H1 (cell line): ENCODE data around the gene PMPCB. TPM values are rescaled to one million over a fixed set of nuclear protein-coding genes. Genes with fewer than 3 reads are reported as not detected.

Source experiments
- CTCF ChIA-PET: fragments of 300-600 bp; sonication (Branson Sonifier 250); formaldehyde crosslinking; loops from one replicate; lab custom pipeline; 2021; ENCODE audit not compliant: partially characterized antibody; lab: Charles Lee
- POLR2A ChIA-PET: fragments of 300-600 bp; sonication (Branson Sonifier 250); formaldehyde crosslinking; loops from one replicate; lab custom pipeline; 2021; ENCODE audit warnings: inconsistent platforms; ENCODE audit not compliant: partially characterized antibody; lab: Charles Lee
- DNase-seq, 2 experiments: peaks; one replicate each; pipeline versions ENCODE4 v3.0.0 to v3.0.0-alpha.2; 2010 to 2022; ENCODE audit warnings: low spot score in 2 of 2, low read depth in 1 of 2, mixed read lengths in 1 of 2
- FAIRE-seq: peaks from 2 replicates; lab custom pipeline; 2011; peaks lifted over from hg19 to GRCh38; lab: Jason Lieb, UNC
- H2AFZ ChIP-seq: 2 replicates; pipeline ENCODE4 v1.8.1; 2012; ENCODE audit warnings: low read length, inconsistent platforms
- H2AK5ac ChIP-seq: 2 replicates; pipeline ENCODE4 v1.6.1; 2013; ENCODE audit warnings: low read depth, low read length
- H2BK120ac ChIP-seq: replicated peaks from 2 replicates; pipeline ENCODE3; 2013; ENCODE audit warnings: low read depth, low read length, inconsistent platforms
- H2BK12ac ChIP-seq: 2 replicates; pipeline ENCODE4 v1.6.1; 2013; ENCODE audit warnings: low read depth, low read length
- H2BK15ac ChIP-seq: 2 replicates; pipeline ENCODE4 v1.6.1; 2013; ENCODE audit warnings: low read length
- H2BK20ac ChIP-seq: 2 replicates; pipeline ENCODE4 v1.6.1; 2013; ENCODE audit warnings: low read length
- H2BK5ac ChIP-seq: 2 replicates; pipeline ENCODE4 v1.6.1; 2013; ENCODE audit warnings: low read depth, low read length
- H3K14ac ChIP-seq: 2 replicates; pipeline ENCODE4 v1.6.1; 2013; ENCODE audit warnings: inconsistent platforms; ENCODE audit not compliant: insufficient read length
- H3K18ac ChIP-seq: 2 replicates; pipeline ENCODE4 v1.6.1; 2013; ENCODE audit warnings: low read length; ENCODE audit errors: extremely low read depth
- H3K23ac ChIP-seq: 2 replicates; pipeline ENCODE4 v1.6.1; 2013; ENCODE audit warnings: inconsistent platforms; ENCODE audit not compliant: insufficient read length
- H3K23me2 ChIP-seq: 2 replicates; pipeline ENCODE4 v1.6.1; 2013; ENCODE audit warnings: low read depth, low read length
- H3K27ac ChIP-seq: 2 replicates; pipeline ENCODE4 v1.6.1; 2011; ENCODE audit warnings: low read depth, low read length, inconsistent platforms
- H3K27me3 ChIP-seq, 4 experiments: replicated peaks in 1 of 4; 1 replicate in 1 of 4; 2 replicates in 3 of 4; pipeline versions ENCODE4 v1.6.1 to v1.8.1; 2011 to 2013; ENCODE audit warnings: low read length in 3 of 4, mild to moderate bottlenecking in 3 of 4, inconsistent platforms in 2 of 4, mixed read lengths in 2 of 4, moderate library complexity in 1 of 4; ENCODE audit not compliant: control insufficient read depth in 3 of 4, insufficient read depth in 3 of 4; ENCODE audit errors: extremely low read depth in 1 of 4
- H3K36me3 ChIP-seq, 4 experiments: 2 replicates each; pipeline versions ENCODE4 v1.6.1 to v1.8.1; 2011 to 2013; ENCODE audit warnings: mild to moderate bottlenecking in 4 of 4, low read length in 3 of 4, moderate library complexity in 2 of 4, control low read depth in 1 of 4, inconsistent platforms in 1 of 4; ENCODE audit not compliant: insufficient read depth in 4 of 4, control insufficient read depth in 2 of 4
- H3K4ac ChIP-seq: replicated peaks from 2 replicates; pipeline ENCODE3; 2013; ENCODE audit warnings: low read length, low read depth, mixed read lengths, inconsistent platforms; ENCODE audit not compliant: insufficient read length
- H3K4me1 ChIP-seq, 4 experiments: replicated peaks in 1 of 4; 1 replicate in 1 of 4; 2 replicates in 3 of 4; pipeline versions ENCODE4 v1.6.1 to v1.8.1; 2011 to 2013; ENCODE audit warnings: low read length in 3 of 4, inconsistent platforms in 2 of 4, mixed read lengths in 1 of 4; ENCODE audit not compliant: insufficient read depth in 4 of 4, control insufficient read depth in 3 of 4
- H3K4me2 ChIP-seq, 2 experiments: 2 replicates each; pipeline versions ENCODE4 v1.6.1 to v1.8.1; 2011 to 2013; ENCODE audit warnings: low read depth in 2 of 2, low read length in 2 of 2, control low read depth in 1 of 2, inconsistent platforms in 1 of 2, mild to moderate bottlenecking in 1 of 2; ENCODE audit not compliant: insufficient read depth in 1 of 2
- H3K4me3 ChIP-seq, 4 experiments: fragments of 200-600, 300-600 bp in 1 of 4; sonication (generic), shearing (Covaris generic), sonication (Bioruptor Twin) in 1 of 4; 2 replicates each; pipeline versions ENCODE4 v1.5.1 to v1.8.1; 2011 to 2016; ENCODE audit warnings: low read length in 4 of 4, low read depth in 3 of 4, control low read depth in 2 of 4, inconsistent platforms in 2 of 4, mild to moderate bottlenecking in 2 of 4, mixed read lengths in 1 of 4, moderate library complexity in 1 of 4; ENCODE audit not compliant: insufficient read depth in 2 of 4; ENCODE audit errors: extremely low read depth in 1 of 4
- H3K56ac ChIP-seq: replicated peaks from 2 replicates; pipeline ENCODE3; 2013; ENCODE audit warnings: low read depth, mild to moderate bottlenecking, mixed read lengths, low read length, inconsistent platforms; ENCODE audit not compliant: insufficient read length
- H3K79me1 ChIP-seq: 2 replicates; pipeline ENCODE4 v1.6.1; 2013; ENCODE audit warnings: low read depth, low read length, control low read depth
- H3K79me2 ChIP-seq, 2 experiments: 2 replicates each; pipeline versions ENCODE4 v1.6.1 to v1.8.1; 2012 to 2013; ENCODE audit warnings: low read length in 2 of 2, mild to moderate bottlenecking in 2 of 2, inconsistent platforms in 1 of 2; ENCODE audit not compliant: insufficient read depth in 2 of 2, control insufficient read depth in 1 of 2
- H3K9ac ChIP-seq, 4 experiments: replicated peaks in 1 of 4; 1 replicate in 1 of 4; 2 replicates in 3 of 4; pipeline versions ENCODE4 v1.6.1 to v1.8.1; 2011 to 2013; ENCODE audit warnings: low read depth in 3 of 4, low read length in 3 of 4, control low read depth in 2 of 4, mild to moderate bottlenecking in 2 of 4, moderate library complexity in 2 of 4, inconsistent platforms in 1 of 4; ENCODE audit errors: extremely low read depth in 1 of 4
- H3K9me3 ChIP-seq, 2 experiments: 2 replicates each; pipeline versions ENCODE4 v1.6.1 to v1.8.1; 2012 to 2013; ENCODE audit warnings: mild to moderate bottlenecking in 2 of 2, moderate library complexity in 2 of 2, control low read depth in 1 of 2, inconsistent platforms in 1 of 2, low read depth in 1 of 2, low read length in 1 of 2, mixed read lengths in 1 of 2; ENCODE audit not compliant: insufficient read depth in 2 of 2
- H4K20me1 ChIP-seq, 2 experiments: replicated peaks in 1 of 2; 2 replicates each; pipeline versions ENCODE3 to v1.8.1; 2011 to 2013; ENCODE audit warnings: inconsistent platforms in 2 of 2, low read length in 2 of 2, mild to moderate bottlenecking in 1 of 2; ENCODE audit not compliant: insufficient read depth in 2 of 2, control insufficient read depth in 1 of 2
- H4K5ac ChIP-seq: 2 replicates; pipeline ENCODE4 v1.6.1; 2013; ENCODE audit warnings: low read length, low read depth, mixed read lengths, inconsistent platforms; ENCODE audit not compliant: insufficient read length
- H4K8ac ChIP-seq: 2 replicates; pipeline ENCODE4 v1.8.0; 2013; ENCODE audit warnings: mild to moderate bottlenecking, moderate library complexity, low read length, inconsistent platforms; ENCODE audit not compliant: insufficient read depth; ENCODE audit errors: extremely low read depth
- H4K91ac ChIP-seq: replicated peaks from 2 replicates; pipeline ENCODE3; 2013; ENCODE audit warnings: low read length, mixed read lengths, inconsistent platforms; ENCODE audit not compliant: insufficient read length
- CHD1 ChIP-seq: IDR thresholded peaks from 2 replicates; pipeline ENCODE4 v1.6.1; 2012; ENCODE audit warnings: low read depth, low read length, improper control_type of control experiment
- EP300 ChIP-seq, 2 experiments: IDR thresholded peaks; 1 replicate in 1 of 2; 2 replicates in 1 of 2; pipeline ENCODE4 v1.6.1; 2011 to 2012; ENCODE audit warnings: low read depth in 2 of 2, low read length in 2 of 2, mild to moderate bottlenecking in 2 of 2, borderline replicate concordance in 1 of 2, inconsistent platforms in 1 of 2, moderate library complexity in 1 of 2
- HDAC2 ChIP-seq, 2 experiments: fragments of 300-600 bp in 1 of 2; sonication (generic) in 1 of 2; IDR thresholded peaks; 2 replicates each; pipeline ENCODE4 v1.6.1; 2011 to 2012; ENCODE audit warnings: low read depth in 2 of 2, low read length in 2 of 2, mild to moderate bottlenecking in 2 of 2, moderate library complexity in 2 of 2, borderline replicate concordance in 1 of 2, inconsistent platforms in 1 of 2
- KDM1A ChIP-seq: fragments of 200-600, 300-600 bp; sonication (generic); IDR thresholded peaks from 2 replicates; pipeline ENCODE4 v1.7.1; 2016; ENCODE audit warnings: mild to moderate bottlenecking, low read length, borderline replicate concordance
- MAFK ChIP-seq: IDR thresholded peaks from 2 replicates; pipeline ENCODE4 v1.6.1; 2012; ENCODE audit warnings: low read depth, mild to moderate bottlenecking, improper control_type of control experiment, low read length
- MAX ChIP-seq: IDR thresholded peaks from 2 replicates; pipeline ENCODE4 v1.6.1; 2012; ENCODE audit warnings: inconsistent platforms
- PHF8 ChIP-seq: fragments of 200-600 bp; sonication (generic); conservative IDR thresholded peaks from 2 replicates; pipeline ENCODE4 v1.7.1; 2012; ENCODE audit warnings: low read depth, mild to moderate bottlenecking, inconsistent platforms, low read length, moderate library complexity
- SIX5 ChIP-seq: IDR thresholded peaks from 2 replicates; pipeline ENCODE4 v1.6.1; 2011; ENCODE audit warnings: mild to moderate bottlenecking, low read depth, low read length
- TAF1 ChIP-seq: IDR thresholded peaks from 2 replicates; pipeline ENCODE4 v1.6.1; 2011; ENCODE audit warnings: mild to moderate bottlenecking, low read depth, low read length
- WGBS, 2 experiments: shearing (Covaris generic) in 1 of 2; methylation state at CpG; one replicate each; pipeline versions ENCODE4 v1.1.6 to v1.1.7; 2013 to 2015; ENCODE audit warnings: low lambda C conversion rate in 2 of 2, mixed read lengths in 2 of 2, inconsistent platforms in 1 of 2, low coverage in 1 of 2, missing lambda C conversion rate in 1 of 2; ENCODE audit not compliant: insufficient replicate concordance in 2 of 2, insufficient coverage in 1 of 2, insufficient read length in 1 of 2; ENCODE audit errors: extremely low coverage in 1 of 2, missing lambda C conversion rate in 1 of 2; 5-methylcytosine and 5-hydroxymethylcytosine counted together
- polyA plus RNA-seq, 7 experiments: library from polyadenylated mRNA; depleted of rRNA in 3 of 7; stranded (reverse) in 5 of 7; unstranded in 2 of 7; fragments of >200 nt in 5 of 7; fragments of 200-250 nt in 2 of 7; gene quantifications; 1 replicate in 5 of 7; 2 replicates in 1 of 7; 4 replicates in 1 of 7; pipeline versions ENCODE4 v1.2.1 to v1.2.3, GENCODE V29; 2011 to 2013; ENCODE audit warnings: missing spikeins in 2 of 7, mixed read lengths in 2 of 7
- total RNA-seq: library from RNA; stranded (reverse); fragmentation: NEBNext Ultra II Directional; extraction: Animal tissue kit (Norgen Biotek cat#: 25700); gene quantifications from 2 replicates; pipeline ENCODE4 v1.2.1, GENCODE V29; 2021

Gene PMPCB
- total and polyA plus RNA-seq, 2 of the 8 experiments (the other 6 are each of a cell fraction or from before 2014, with no cell fraction given): 60.6 to 83.5 TPM

GRCh38 chr7:103292122-103292521, 5.1 kb upstream of the PMPCB start:
- Histone ChIP-seq H3K79me1 (no peaks in the 10 kb centered on the region), H3K14ac (no peak overlapping the region), H4K91ac (no peak overlapping the region), H3K36me3 (no peaks in the 10 kb centered on the region), H3K23me2 (no peaks in the 10 kb centered on the region), H2BK120ac (no peak overlapping the region), H3K27me3 (no peaks in the 10 kb centered on the region), H4K20me1 (no peaks in the 10 kb centered on the region), H2AK5ac (no peak overlapping the region), H3K23ac (no peak overlapping the region), H4K8ac (no peak overlapping the region), H3K4me1 (no peaks in the 10 kb centered on the region), H2BK5ac (no peak overlapping the region), H3K4me2 (no peak overlapping the region), H3K4ac (no peak overlapping the region), H3K4me3 (no peak overlapping the region), H2BK12ac (no peak overlapping the region), H3K18ac (no peak overlapping the region), H3K79me2 (no peaks in the 10 kb centered on the region), H4K5ac (no peak overlapping the region), H3K56ac (no peak overlapping the region), H3K27ac (no peak overlapping the region), H3K9me3 (no peaks in the 10 kb centered on the region), H3K9ac (no peak overlapping the region), H2AFZ (no peak overlapping the region), H2BK15ac (no peak overlapping the region), H2BK20ac (no peak overlapping the region)
- CTCF ChIA-PET: interaction anchor here (0.5 to 1.2 kb wide), 2 partner anchors 40 to 534 kb away, joined by 4 to 5 read pairs; no protein-coding TSS in a partner anchor
- TF ChIP-seq EP300 (IDR thresholded peaks at IDR 0.05; ENCODE audit: borderline replicate concordance in 1 of 2, low read depth in 2 of 2, low read length in 2 of 2) (no peak), MAX (no peak), MAFK (no peak), PHF8 (no peak), TAF1 (no peak), SIX5 (no peak), HDAC2 (IDR thresholded peaks at IDR 0.05; ENCODE audit: borderline replicate concordance in 1 of 2, low read depth in 2 of 2, low read length in 2 of 2) (no peak), KDM1A (no peak), CHD1 (no peak)
- no peak for DNase-seq
- 89% methylated on average over 3 of the region's 3 CpGs; no CpG with 5 or more reads in 1 of the 2 experiments for WGBS, 2 experiments
- POLR2A ChIA-PET: interaction anchor here (0.7 kb wide), 1 partner anchor 12 kb away, joined by 4 read pairs; no protein-coding TSS in a partner anchor
- FAIRE-seq: no peak
